Uterine smooth muscle cell (primary cell): ENCODE data around the gene HTR1E. TPM values are rescaled to one million over a fixed set of nuclear protein-coding genes. Genes with fewer than 3 reads are reported as not detected.

Experiments
- total RNA-seq: library from RNA; depleted of rRNA; stranded (reverse); fragments of >200 nt; gene quantifications from 2 replicates; pipeline ENCODE4 v1.2.3, GENCODE V29; 2014

HTR1E gene, protein sequence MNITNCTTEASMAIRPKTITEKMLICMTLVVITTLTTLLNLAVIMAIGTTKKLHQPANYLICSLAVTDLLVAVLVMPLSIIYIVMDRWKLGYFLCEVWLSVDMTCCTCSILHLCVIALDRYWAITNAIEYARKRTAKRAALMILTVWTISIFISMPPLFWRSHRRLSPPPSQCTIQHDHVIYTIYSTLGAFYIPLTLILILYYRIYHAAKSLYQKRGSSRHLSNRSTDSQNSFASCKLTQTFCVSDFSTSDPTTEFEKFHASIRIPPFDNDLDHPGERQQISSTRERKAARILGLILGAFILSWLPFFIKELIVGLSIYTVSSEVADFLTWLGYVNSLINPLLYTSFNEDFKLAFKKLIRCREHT
- total RNA-seq: under 0.01 and 0.12 TPM in 2 replicates

DNA sequence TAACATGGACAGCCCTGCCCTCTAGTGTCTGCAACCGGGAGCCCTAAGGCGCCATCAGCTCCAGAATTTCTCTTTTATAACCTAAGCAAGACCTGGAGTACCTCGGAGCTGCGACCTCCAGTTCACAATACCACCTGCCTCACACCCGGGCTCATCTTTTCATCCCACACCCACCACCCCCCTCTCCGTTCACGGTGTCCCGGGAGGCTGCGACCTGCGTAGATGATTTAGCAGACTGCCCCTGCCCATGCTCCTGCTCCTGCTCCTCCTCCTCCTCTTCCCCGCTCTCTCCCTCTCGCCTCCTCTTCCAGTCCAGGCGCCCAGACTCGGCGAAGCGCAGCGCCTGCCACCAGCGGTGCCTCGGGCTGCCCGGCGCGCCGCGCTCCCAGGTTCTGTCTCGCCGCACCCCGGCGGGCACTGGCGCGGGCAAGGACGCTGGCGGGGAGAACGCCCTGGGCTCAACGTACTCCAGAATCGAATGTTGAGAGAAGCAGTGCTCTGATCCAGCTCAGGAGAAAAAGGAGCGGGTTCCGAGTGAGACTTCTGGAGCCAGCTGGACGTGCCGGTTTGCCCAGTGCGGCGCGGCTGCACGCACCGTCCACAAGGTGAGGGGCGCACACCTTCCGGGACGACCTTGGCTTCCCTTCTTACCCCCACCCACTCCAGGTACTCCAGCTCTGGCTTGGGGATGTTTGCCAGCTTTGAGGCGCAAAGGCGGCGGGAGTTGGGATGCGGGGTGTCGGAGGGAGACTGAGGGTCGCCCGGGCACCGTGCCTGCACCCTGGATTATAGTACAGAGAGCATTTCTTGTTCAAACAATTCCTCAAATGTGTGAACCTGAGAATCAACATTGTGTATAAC, at the start of gene HTR1E:
TSS of gene HTR1E (plus strand) at position 310 of the 861 bp plus-strand sequence. CDS start 77,807 bp downstream, outside the sequence.

Other genes with a start within 250 kb of the HTR1E start
- 0.77 TPM in 1 of 2 replicates, not detected in the other for gene CGA, start 157.6 kb downstream of the HTR1E start, total RNA-seq
- gene ZNF292, start 218.0 kb downstream of the HTR1E start, total RNA-seq: 31.3 and 37.9 TPM in 2 replicates